H1 (cell line): Measurements from ENCODE around the gene LLGL2. TPM values are rescaled to one million over a fixed set of nuclear protein-coding genes. Genes with fewer than 3 reads are reported as not detected.

Experiments used
- GABPA ChIP-seq: IDR thresholded peaks from 2 replicates; pipeline ENCODE4 v1.6.1; 2011; ENCODE audit warnings: mild to moderate bottlenecking, low read length, moderate library complexity, borderline replicate concordance; ENCODE audit not compliant: insufficient read depth
- POLR2AphosphoS5 ChIP-seq: IDR thresholded peaks from 2 replicates; pipeline ENCODE4 v1.6.1; 2011; ENCODE audit warnings: low read depth, low read length
- RBBP5 ChIP-seq: IDR thresholded peaks from 2 replicates; pipeline ENCODE4 v1.7.1; 2012; ENCODE audit warnings: low read depth, mild to moderate bottlenecking, inconsistent platforms, low read length, moderate library complexity, borderline replicate concordance
- SIX5 ChIP-seq: IDR thresholded peaks from 2 replicates; pipeline ENCODE4 v1.6.1; 2011; ENCODE audit warnings: mild to moderate bottlenecking, low read depth, low read length
- SP2 ChIP-seq: IDR thresholded peaks from 2 replicates; pipeline ENCODE4 v1.6.1; 2012; ENCODE audit warnings: mild to moderate bottlenecking, low read length, inconsistent platforms
- polyA plus RNA-seq, 7 experiments: library from polyadenylated mRNA; depleted of rRNA in 3 of 7; stranded (reverse) in 5 of 7; unstranded in 2 of 7; fragments of >200 nt in 5 of 7; fragments of 200-250 nt in 2 of 7; gene quantifications; 1 replicate in 5 of 7; 2 replicates in 1 of 7; 4 replicates in 1 of 7; pipeline versions ENCODE4 v1.2.1 to v1.2.3, GENCODE V29; 2011 to 2013; ENCODE audit warnings: missing spikeins in 2 of 7, mixed read lengths in 2 of 7
- total RNA-seq: library from RNA; stranded (reverse); fragmentation: NEBNext Ultra II Directional; extraction: Animal tissue kit (Norgen Biotek cat#: 25700); gene quantifications from 2 replicates; pipeline ENCODE4 v1.2.1, GENCODE V29; 2021

Gene LLGL2
- total and polyA plus RNA-seq, 2 of the 8 experiments (the other 6 are each of a cell fraction or from before 2014, with no cell fraction given): 64.5 to 77.1 TPM

GRCh38 chr17:75557075-75557851 is 31.8 kb downstream of the LLGL2 start (continued):
- TF ChIP-seq GABPA (no peak), SIX5 (no peak), POLR2AphosphoS5 (no peak), RBBP5 (no peak), SP2 (no peak)
